RWPE1 (cell line): ENCODE data around the gene THADA.
A peak's percentile ranks its signal among the peaks of the same experiment; 100 is the strongest.
"Not testable (repeated sequence)": the region's sequence is repeated elsewhere in the genome, so short reads cannot be mapped to it uniquely, and the experiment has no call there.

Experiments
- CTCF ChIA-PET: fragments of 350-600 bp; sonication (Branson Sonifier 250); formaldehyde crosslinking; extraction: SDS; loops from one replicate; lab custom pipeline; 2021; lab: Yijun Ruan, JAX
- POLR2A ChIA-PET: fragments of 400-600 bp; formaldehyde crosslinking; extraction: SDS; loops from one replicate; lab custom pipeline; 2020; ENCODE audit warnings: antibody characterized with exemption; ENCODE audit not compliant: low non-redundant PET; lab: Yijun Ruan, JAX
- DNase-seq: peaks from one replicate; pipeline ENCODE4 v3.0.0; 2012; ENCODE audit warnings: low spot score
- H3K27ac ChIP-seq: fragments of 450-650 bp; 2 replicates; pipeline ENCODE4 v1.5.1; 2017
- TF ChIP-seq, protein P1 (sequence below): fragments of 450-650 bp; conservative IDR thresholded peaks from 2 replicates; pipeline ENCODE4 v1.5.1; 2017; ENCODE audit warnings: low read depth, mild to moderate bottlenecking

The THADA gene

DNA sequence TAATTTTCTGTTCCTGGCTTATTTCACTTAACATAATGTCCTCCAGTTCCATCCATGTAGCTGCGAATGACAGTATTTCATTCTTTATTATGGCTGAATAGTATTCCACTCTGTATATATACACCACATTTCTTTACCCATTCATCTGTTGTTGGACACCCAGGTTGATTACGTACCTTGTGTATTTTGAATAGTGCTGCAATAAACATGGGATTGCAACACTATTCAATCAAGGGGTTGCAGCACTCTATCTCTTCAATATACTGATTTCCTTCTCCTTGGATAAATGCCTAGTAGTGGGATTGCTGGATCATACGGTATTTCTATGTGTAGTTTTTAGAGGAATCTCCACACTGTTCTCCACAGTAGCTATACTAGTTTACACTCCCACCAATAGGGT, 61.3 kb downstream of the THADA start:
- TF ChIP-seq, protein P1, sequence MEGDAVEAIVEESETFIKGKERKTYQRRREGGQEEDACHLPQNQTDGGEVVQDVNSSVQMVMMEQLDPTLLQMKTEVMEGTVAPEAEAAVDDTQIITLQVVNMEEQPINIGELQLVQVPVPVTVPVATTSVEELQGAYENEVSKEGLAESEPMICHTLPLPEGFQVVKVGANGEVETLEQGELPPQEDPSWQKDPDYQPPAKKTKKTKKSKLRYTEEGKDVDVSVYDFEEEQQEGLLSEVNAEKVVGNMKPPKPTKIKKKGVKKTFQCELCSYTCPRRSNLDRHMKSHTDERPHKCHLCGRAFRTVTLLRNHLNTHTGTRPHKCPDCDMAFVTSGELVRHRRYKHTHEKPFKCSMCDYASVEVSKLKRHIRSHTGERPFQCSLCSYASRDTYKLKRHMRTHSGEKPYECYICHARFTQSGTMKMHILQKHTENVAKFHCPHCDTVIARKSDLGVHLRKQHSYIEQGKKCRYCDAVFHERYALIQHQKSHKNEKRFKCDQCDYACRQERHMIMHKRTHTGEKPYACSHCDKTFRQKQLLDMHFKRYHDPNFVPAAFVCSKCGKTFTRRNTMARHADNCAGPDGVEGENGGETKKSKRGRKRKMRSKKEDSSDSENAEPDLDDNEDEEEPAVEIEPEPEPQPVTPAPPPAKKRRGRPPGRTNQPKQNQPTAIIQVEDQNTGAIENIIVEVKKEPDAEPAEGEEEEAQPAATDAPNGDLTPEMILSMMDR = no peak
- no peak overlapping the region for H3K27ac ChIP-seq
- ChIA-PET CTCF (no interaction called here), POLR2A (no interaction called here)
- no peak for DNase-seq

DNA sequence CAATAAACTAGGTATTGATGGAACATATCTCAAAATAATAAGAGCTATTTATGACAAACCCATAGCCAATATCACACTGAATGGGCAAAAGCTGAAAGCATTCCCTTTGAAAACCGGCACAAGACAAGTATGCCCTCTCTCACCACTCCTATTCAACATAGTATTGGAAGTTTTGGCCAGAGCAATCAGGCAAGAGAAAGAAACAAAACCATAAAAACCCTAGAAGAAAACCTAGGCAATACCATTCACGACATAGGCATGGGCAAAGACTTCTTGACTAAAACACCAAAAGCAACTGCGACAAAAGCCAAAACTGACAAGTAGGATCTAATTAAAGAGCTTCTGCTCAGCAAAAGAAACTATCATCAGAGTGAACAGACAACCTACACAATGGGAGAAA, 63.3 kb downstream of the THADA start:
- CTCF ChIA-PET, H3K27ac ChIP-seq, DNase-seq, POLR2A ChIA-PET: not testable (repeated sequence)

DNA sequence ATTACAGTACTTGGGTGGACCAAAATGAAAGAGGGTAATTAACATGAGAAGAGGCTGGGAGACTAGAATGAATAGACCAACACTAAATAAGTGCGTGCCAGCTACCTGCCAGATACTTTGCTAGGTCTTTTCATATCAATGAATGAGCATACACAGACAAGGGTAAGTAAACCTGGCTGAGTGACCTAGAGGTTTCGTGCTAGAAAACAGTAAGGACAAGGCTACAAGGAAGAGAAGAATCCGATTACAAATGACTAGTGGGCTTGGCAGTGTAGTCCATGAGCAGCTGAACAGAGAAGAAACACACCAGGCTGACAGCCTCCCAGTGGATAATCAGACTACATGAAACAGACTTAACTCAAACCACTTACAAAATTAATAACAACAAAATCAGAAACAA, 64.6 kb downstream of the THADA start:
- TF ChIP-seq, protein P1 = no peak
- POLR2A ChIA-PET = no interaction called here
- CTCF ChIA-PET = no interaction called here
- no peak for DNase-seq
- no peak overlapping the region for H3K27ac ChIP-seq

DNA sequence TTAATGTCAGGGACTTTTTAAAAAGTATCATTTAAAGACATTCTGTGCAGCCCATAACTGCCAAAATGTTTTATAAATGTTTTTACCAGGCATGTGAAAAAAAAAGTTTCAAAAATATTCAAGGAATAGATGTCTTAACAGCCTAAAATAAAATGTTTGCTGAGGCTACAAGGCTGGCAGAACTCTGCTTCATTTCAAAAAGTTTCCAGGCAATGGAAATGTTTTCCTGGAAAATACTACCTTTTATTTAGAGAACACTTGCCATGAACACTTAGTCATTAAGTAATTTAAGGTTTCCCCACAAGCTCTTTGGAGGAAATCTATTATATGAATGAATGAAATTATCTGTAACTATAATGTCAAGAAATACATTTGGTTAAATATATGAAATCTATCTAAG, 68.8 kb downstream of the THADA start:
- CTCF ChIA-PET = no interaction called here
- TF ChIP-seq, protein P1 = no peak

DNA sequence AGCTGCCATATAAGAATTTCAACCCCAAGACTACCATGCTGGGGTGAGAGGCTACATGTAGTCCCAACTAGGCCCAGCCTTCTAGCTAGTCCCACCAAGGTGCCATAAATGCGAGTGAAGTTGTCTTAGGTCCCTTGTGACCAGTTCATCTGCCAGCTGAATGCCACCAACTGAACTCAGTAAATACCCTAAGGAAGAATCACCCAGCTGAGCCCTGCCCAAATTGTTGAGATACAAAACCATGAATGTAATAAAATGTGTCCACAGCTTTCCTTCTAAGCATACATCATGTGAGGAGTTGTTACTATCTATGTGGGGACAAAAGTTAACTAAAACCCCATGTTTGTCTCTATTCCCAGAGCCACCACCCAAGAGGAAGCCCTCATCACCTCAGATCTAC, 70.3 kb downstream of the THADA start:
- TF ChIP-seq, protein P1 = no peak
- DNase-seq = no peak
- CTCF ChIA-PET = interaction anchor here (0.6 to 0.7 kb wide), 3 partner anchors 585 to 1379 kb away, joined by 3 to 5 read pairs (median 3); no protein-coding TSS in a partner anchor
- POLR2A ChIA-PET = no interaction called here
- H3K27ac ChIP-seq = no peak overlapping the region

More for the DNA sequence above, 68.8 kb downstream of the THADA start:
- no peak overlapping the region for H3K27ac ChIP-seq
- POLR2A ChIA-PET = no interaction called here
- no peak for DNase-seq

DNA sequence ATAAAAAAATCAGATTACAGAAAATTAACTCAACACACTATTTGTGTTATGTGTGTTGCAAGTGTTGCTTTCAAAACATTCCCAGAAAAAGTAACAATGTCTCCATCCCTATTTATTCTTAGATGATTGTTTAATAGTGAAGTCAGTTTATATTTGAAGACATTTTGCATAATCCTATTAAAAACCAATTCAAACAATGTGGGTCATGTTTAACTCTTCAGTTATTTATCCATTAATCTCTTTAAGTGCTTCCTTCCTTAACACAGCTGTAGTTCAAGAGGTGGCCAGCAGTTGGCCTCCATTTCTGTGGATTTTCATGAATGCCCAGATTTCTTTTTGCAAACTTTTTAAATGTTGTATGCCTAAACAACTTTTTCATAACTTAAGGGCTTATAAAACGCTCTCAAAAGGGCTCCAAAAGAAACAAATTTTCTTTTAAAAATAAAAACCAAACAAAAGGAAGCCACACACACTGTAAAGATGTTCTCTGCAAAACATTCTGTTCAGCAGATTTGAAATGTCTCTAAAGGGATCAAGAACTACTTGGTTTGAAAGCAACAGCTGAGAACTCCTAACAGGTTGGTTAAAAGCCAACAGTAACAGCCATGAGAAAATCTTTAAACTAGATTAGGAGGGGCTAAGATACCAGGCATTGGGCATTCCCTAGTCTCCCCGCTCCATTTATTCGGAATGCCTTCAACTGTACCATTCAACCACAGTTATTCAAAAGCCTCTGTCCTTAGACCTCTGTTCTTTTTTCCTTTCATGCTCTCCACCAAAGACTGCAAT, 71.5 kb downstream of the THADA start:
- TF ChIP-seq, protein P1 = 0 out of 2 replicates have a peak, but pooled peaks have one; percentile 7
- no peak overlapping the region for H3K27ac ChIP-seq
- ChIA-PET POLR2A (no interaction called here), CTCF (interaction anchor here (0.6 kb wide), 2 partner anchors 357 to 1045 kb away, joined by 3 to 6 read pairs; no protein-coding TSS in a partner anchor)
- peak; percentile 13 for DNase-seq

DNA sequence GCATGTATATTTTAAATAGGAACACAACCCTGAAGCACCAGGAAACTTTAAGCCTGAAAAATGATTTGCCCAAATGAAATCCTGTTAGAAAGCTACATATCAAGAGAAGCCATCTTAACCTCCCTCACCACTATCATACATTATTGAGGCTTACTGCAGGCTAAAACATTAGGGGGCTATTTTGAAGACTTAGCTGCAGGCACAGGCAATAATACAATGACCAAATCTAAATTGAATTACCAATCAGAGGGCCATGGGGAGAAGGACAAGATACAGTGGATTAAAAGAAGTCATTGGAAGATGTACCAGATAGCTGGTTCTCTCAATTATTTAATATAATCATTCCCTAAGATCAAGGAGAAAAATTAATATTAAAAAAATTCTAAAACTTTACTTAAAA, 73.7 kb downstream of the THADA start:
- CTCF ChIA-PET = no interaction called here
- H3K27ac ChIP-seq = no peak overlapping the region
- POLR2A ChIA-PET = no interaction called here
- no peak for DNase-seq
- TF ChIP-seq, protein P1 = no peak
